ENCODE data around the gene AARSD1.
"Not testable (repeated sequence)": the region's sequence is repeated elsewhere in the genome, so short reads cannot be mapped to it uniquely, and the experiment has no call there.

The AARSD1 gene

GRCh38 chr17:42920106-42920900 lies 44.0 kb downstream of the AARSD1 start:
- DNase-seq (ENCODE audit: low read depth in 1 of 2, low spot score in 1 of 2), result no peak

- DNase-seq (ENCODE audit: low read depth in 1 of 2, low spot score in 1 of 2), result not testable (repeated sequence)
These were observed 44.7 kb downstream of the AARSD1 start for GRCh38 chr17:42919522-42920077.

- no peak for DNase-seq (ENCODE audit: low read depth in 1 of 2, low spot score in 1 of 2)
These were observed 45.2 kb downstream of the AARSD1 start for GRCh38 chr17:42918902-42919521.

GRCh38 chr17:42917236-42917603 lies 47.0 kb downstream of the AARSD1 start:
- no peak for DNase-seq (ENCODE audit: low read depth in 1 of 2, low spot score in 1 of 2)

- DNase-seq (ENCODE audit: low read depth in 1 of 2, low spot score in 1 of 2), result not testable (repeated sequence)
These were observed 47.6 kb downstream of the AARSD1 start for GRCh38 chr17:42916388-42917235.

GRCh38 chr17:42915288-42915687 lies 49.0 kb downstream of the AARSD1 start:
- DNase-seq (ENCODE audit: low read depth in 1 of 2, low spot score in 1 of 2), result not testable (repeated sequence)

- DNase-seq (ENCODE audit: low read depth in 1 of 2, low spot score in 1 of 2), result no peak
These were observed 50.2 kb downstream of the AARSD1 start for GRCh38 chr17:42913981-42914617.

GRCh38 chr17:42913522-42913921 lies 50.7 kb downstream of the AARSD1 start:
- DNase-seq (ENCODE audit: low read depth in 1 of 2, low spot score in 1 of 2), result no peak

GRCh38 chr17:42908872-42909700 lies 55.2 kb downstream of the AARSD1 start:
- DNase-seq (ENCODE audit: low read depth in 1 of 2, low spot score in 1 of 2), result no peak

GRCh38 chr17:42906772-42907446 lies 57.3 kb downstream of the AARSD1 start:
- no peak for DNase-seq (ENCODE audit: low read depth in 1 of 2, low spot score in 1 of 2)

GRCh38 chr17:42904110-42904469 lies 60.2 kb downstream of the AARSD1 start:
- no peak for DNase-seq (ENCODE audit: low read depth in 1 of 2, low spot score in 1 of 2)

- no peak for DNase-seq (ENCODE audit: low read depth in 1 of 2, low spot score in 1 of 2)
These were observed 62.6 kb downstream of the AARSD1 start for GRCh38 chr17:42901535-42902229.
